ENCODE measurements around the gene TSC22D3.

TSC22D3 gene

DNA sequence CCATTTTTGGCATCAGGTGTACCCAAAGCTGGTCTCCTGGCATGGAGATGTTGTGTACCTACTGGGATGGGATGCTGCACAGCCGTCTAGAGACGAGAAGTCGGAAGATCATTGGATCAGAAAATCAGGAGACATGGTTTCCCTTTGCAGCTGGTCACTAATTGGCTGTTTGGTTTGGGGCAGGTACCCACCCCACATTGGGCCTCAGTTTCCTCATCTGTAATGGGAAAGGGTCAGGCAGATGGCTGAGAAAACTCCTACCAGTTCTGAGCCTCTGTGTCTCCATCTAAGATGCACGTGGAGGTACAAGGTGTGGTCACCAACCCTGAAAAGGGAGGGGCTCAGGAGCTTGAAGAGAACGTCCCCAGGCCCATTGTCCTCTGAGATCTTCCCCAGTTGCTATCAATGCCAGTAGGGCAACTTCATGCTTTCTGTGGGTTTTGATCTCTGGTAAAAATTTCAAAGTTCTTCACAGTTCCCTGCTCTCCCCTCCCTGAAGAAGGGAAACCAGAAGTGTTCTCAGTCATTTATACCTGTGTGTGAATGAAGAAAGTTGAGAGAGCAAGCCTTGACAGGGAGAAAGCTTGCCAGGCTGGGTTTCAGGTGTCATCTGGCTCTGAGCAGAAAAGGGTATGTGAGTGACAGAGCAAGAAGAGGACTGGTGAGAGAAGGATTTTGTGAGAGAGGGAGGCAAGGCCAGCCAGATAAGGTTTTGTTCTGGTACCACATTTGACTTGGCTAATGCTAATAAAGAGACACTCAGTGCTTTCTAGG, 15.1 kb downstream of the TSC22D3 start:
- no peak for DNase-seq (ENCODE audit: low read depth, low spot score)

DNA sequence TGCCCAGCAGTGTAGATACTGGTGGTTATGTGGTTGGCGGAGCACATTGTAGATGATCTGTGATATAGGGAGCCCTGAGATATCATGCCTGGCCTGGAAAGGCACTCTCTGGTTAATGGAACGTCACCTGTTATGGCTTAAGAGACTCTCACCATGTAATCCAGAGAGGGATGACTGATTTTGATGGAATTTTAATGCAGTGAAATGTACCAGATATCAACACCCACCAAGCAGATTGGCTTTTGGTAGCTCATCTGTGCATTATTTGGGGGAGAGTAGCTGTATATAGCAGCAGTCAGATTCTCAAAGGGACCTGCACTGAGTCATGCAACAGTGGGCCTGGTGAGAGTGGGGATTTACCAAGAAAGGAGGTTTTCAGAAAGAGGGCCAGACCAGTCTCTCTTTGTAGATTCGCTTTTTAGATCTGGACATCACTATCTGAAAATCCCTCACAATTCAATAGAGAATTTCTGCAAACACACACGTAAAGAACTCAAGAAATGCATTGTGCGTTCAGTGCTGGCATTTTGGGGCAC, 17.3 kb downstream of the TSC22D3 start:
- no peak for DNase-seq (ENCODE audit: low read depth, low spot score)

DNA sequence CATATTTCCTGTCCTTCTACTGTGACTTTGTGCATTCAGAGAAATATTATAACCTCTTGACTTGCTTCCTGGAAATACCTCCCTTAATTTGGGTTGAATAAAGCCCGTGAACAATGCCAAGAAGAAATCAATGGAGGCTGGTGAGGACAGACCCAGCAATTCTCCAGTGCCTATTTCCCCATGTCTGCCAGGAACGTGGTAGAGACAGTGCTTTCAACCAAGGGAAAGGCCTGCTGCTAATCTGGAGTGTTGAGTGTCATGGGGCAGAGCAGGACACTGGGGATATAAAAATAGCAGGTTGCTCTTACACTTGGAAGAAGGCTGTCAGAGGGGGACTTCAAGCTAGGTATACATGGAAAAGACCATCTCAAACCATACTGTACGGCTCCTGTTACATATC, 19.9 kb downstream of the TSC22D3 start:
- DNase-seq (ENCODE audit: low read depth, low spot score): no peak

- DNase-seq (ENCODE audit: low read depth, low spot score): no peak
Observed at GRCh38 chrX:107753187-107753586, 22.4 kb downstream of the TSC22D3 start.

GRCh38 chrX:107752714-107753113, 22.9 kb downstream of the TSC22D3 start:
- DNase-seq (ENCODE audit: low read depth, low spot score): no peak

GRCh38 chrX:107752043-107752442, 23.5 kb downstream of the TSC22D3 start:
- no peak for DNase-seq (ENCODE audit: low read depth, low spot score)

DNA sequence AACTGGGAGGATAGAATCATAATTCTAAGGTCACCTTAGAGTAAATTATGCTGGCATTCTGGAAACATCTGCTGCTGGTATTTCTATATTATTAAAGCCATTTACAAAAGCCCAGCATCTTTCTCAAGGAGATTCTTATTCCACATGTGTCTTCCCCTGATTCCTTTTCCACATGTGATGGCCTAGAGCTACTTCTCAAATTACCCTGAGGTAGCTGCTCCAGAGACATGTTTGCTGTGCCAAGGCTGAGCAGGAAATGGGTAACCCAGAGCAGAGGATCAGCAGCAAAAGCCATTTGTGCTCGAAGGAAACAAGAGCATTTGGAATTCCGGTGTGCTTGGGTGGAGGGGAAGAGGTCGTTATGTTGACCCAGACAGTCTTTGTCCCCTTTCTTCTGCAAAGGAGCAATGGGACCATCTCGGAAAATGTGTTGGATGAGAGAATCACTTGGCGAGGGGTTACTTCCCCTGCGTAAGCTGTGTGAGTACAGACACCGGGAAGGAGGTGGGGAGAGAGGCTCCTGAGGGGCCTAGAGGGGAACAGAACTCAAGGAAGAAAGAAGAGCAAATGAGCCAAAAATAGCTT, 24.6 kb downstream of the TSC22D3 start:
- DNase-seq (ENCODE audit: low read depth, low spot score): no peak

GRCh38 chrX:107750263-107750662, 25.3 kb downstream of the TSC22D3 start:
- DNase-seq (ENCODE audit: low read depth, low spot score): no peak

GRCh38 chrX:107748506-107748905, 27.1 kb downstream of the TSC22D3 start:
- no peak for DNase-seq (ENCODE audit: low read depth, low spot score)

DNA sequence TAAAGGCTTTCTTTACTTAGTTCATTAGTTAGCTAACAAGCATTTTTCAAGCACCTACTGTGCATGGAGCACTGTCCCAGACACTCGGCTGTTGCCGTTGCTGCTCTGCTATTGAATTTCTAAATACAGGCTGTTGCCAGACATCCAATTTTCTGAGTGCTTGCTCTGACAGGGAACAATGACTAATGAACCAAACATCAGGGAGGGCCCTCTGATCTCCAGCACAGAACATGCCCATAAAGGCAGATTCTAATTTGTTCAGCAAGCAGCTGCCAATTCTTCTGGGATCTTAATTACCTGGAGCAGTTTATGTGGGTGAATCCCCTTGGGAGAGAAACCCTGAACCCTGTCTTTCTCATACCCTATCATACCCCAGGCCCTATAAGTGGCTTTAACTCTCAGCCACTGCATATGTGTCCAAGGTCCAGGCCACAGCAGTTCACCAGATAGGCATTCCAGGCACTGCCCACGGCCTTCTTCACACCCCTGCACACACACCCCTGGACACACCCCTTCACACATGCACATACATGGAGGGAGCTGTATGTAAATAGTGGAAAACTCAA, 27.9 kb downstream of the TSC22D3 start:
- DNase-seq (ENCODE audit: low read depth, low spot score): no peak

DNA sequence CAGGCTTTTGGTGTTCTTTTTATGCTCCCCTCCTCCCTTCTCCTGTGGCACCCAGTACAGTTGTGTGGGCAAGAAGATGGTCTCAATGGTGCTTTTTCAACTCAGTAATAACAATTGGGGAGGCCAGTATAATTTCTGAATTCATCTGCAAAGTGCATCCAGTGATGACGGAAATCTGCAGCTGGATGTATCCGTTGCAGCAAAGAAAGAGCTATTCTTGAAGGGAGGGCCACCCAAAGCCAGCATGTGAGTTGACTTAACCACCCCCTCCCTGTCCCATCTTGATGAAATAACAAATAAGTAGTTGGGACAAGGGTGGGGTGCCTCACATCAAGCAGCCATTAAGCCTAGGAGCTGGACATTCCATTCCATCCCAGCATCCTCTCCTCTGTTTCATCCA, 30.7 kb downstream of the TSC22D3 start:
- no peak for DNase-seq (ENCODE audit: low read depth, low spot score)

- DNase-seq (ENCODE audit: low read depth, low spot score): no peak
Observed at GRCh38 chrX:107743995-107744394, 31.6 kb downstream of the TSC22D3 start.

GRCh38 chrX:107742700-107743191, 32.8 kb downstream of the TSC22D3 start:
- DNase-seq (ENCODE audit: low read depth, low spot score): no peak

- no peak for DNase-seq (ENCODE audit: low read depth, low spot score)
Observed at GRCh38 chrX:107741404-107741790, 34.2 kb downstream of the TSC22D3 start.

DNA sequence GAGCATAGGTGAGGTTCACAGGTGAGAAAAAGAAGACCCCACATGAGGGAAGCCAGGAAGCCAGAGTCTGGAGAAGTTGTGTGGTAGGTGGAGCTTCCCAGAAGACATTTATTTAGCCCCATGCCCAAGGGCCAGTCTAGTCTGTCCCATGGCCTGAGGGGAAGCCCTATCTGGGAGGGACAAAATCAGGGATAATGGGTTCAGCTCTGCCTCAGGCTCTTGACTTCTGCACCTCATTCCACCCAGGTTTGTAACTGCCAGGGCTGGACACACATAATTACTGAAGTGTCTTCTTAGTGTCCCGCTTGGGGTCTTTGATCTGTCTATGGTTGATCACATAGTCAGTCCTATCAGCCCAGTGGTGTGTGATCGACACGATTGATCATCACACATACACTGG, 36.0 kb downstream of the TSC22D3 start:
- DNase-seq (ENCODE audit: low read depth, low spot score): no peak

DNA sequence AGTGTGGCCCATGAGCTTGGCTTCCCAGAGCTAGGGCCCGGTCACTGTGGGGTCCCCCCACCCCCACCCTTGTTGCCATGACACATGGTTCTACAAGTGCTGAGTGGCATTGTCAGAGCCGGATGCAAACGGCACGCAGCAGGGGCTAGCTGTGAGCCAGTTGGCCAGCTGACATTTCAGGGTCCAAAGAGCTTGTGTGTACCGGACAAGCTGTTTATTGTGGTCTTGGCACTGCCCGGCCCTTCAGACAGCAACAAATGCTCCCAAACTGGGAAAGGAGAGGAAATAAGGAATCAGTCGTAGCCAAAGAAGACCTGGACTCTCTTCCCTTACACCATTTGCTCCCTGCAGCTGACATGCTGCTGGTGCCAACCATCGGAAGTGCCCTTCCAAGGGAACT, 36.8 kb downstream of the TSC22D3 start:
- no peak for DNase-seq (ENCODE audit: low read depth, low spot score)

GRCh38 chrX:107738272-107738671, 37.3 kb downstream of the TSC22D3 start:
- no peak for DNase-seq (ENCODE audit: low read depth, low spot score)

- DNase-seq (ENCODE audit: low read depth, low spot score): no peak
Observed at GRCh38 chrX:107736781-107737531, 38.6 kb downstream of the TSC22D3 start.

DNA sequence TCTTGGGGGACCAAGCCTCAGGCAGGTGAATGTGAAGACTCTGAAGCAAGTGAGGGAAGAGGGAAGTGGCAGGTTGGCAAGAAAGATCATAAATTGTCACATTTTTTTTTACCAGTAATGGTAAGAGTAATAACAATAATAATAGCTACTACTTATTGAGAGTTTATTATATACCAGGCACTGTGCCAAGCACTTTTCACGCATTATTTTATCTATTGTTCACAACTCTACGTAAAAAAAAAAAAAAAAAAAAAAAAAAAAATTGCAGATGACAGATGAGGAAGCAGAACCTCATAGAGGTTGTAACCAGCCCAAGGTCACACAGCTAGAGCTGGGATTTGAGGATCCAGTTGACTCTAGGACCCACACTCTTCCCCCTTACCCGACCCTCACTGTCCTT, 40.9 kb downstream of the TSC22D3 start:
- no peak for DNase-seq (ENCODE audit: low read depth, low spot score)

- DNase-seq (ENCODE audit: low read depth, low spot score): no peak
Observed at GRCh38 chrX:107733686-107734085, 41.9 kb downstream of the TSC22D3 start.

DNA sequence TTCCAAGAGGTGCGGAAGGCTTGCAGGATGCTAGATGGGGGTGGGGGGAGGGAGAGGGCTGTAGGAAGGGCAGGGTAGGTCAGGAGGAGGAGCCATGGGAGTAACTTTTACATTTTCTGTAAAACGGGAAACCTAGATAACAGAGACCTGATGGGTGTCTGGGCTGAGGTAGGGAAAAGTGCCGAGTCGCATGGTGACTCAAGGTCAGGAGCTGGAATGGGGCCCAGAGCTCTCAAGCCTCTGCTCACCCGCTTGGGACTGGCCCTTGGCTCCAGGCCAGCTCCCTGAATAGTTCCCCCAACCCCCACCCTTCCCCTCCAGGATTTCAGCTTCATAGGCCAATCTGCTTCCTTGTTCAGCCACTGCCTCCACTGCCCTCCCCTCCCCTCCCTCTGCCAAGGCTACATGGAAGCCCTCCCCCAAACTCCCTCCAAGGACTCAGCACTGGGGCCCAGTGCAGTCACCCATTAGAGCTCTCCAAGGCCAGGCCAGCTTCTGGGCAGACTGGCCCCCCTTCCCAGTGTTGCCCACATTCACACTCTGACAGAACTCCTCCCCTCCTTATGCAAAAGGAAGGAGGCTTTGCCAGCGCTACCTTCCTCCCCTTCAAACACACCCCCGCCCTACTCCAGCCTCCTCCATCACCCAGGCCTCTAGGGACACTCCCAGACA, 43.6 kb downstream of the TSC22D3 start:
- no peak for DNase-seq (ENCODE audit: low read depth, low spot score)

All from activated naive CD8-positive, alpha-beta T cell treated with anti-CD3 and anti-CD28 coated beads, Interleukin-2, amount 50 U/mL, for 16 hours (primary cell).